NB4 (cell line): ENCODE results near the gene CRYZL1.

Experiments
- DNase-seq: peaks from one replicate; pipeline ENCODE4 v3.0.0; 2010; ENCODE audit warnings: low read depth
- H3K4me3 ChIP-seq: one replicate; pipeline ENCODE4 v1.5.1; 2011; ENCODE audit warnings: mild to moderate bottlenecking, low read depth, low read length, moderate library complexity
- MYC ChIP-seq: IDR thresholded peaks from 2 replicates; pipeline ENCODE4 v1.6.1; 2011; ENCODE audit warnings: low read depth, low read length
- POLR2A ChIP-seq: IDR thresholded peaks from 2 replicates; pipeline ENCODE4 v1.6.1; 2011; ENCODE audit warnings: mild to moderate bottlenecking; ENCODE audit not compliant: insufficient read length; ENCODE audit errors: extremely low read depth
- TF ChIP-seq, protein P1 (sequence below): IDR thresholded peaks from 2 replicates; pipeline ENCODE4 v1.6.1; 2011; ENCODE audit warnings: low read depth, low read length
- TF ChIP-seq, protein P2 (sequence below): IDR thresholded peaks from one replicate; pipeline ENCODE4 v1.5.1; 2012; ENCODE audit warnings: low read depth, low read length

CRYZL1 gene

DNA sequence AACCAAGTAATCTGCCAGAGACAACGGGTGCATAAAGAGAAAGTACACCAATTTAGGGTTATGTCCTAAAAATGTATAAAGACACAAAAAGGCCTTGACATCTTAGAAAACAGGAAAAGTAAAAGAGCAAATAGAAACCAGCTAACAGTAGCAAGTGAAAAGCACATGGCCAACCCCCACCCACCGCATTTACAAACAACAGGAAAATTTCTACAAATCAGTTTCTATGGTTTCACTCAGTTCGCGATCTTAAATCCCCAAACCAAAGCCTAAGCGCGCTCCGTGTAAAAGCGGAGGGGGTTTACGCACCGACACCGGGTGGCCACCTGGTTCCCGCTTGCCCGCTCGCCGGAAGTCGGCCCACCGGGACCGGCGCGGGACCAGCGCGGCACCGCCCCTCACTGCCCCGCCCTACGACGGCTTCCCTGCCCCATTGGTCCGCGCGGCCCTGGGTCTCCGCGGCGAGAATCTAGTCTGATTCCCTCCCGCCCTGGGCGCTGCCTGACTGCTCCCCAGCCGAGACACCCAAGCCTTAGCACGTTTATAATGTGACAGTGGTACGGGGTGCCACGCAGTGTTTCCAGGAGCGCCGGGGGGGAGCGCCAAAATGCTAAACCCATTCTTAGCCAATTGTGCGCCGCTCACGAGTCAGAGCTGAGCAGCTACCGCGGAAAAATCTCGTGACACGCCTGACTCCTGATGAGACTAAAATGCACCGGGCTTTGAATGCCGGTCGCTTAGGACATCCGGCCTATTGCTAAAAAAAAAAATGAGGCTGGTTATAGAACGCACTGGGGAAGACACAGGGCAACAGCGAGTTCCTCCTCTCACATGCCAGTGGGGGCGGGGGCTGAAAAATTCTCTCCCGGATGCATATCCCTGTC is 99.5 kb downstream of the CRYZL1 start, which contains the start of gene GART:
TSS of gene GART (minus strand) at position 362 of the 884 bp plus-strand sequence. CDS start 2,802 bp downstream, outside the sequence.
- TF ChIP-seq, protein P1, sequence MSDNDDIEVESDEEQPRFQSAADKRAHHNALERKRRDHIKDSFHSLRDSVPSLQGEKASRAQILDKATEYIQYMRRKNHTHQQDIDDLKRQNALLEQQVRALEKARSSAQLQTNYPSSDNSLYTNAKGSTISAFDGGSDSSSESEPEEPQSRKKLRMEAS: peak; percentile 92
- peak; percentile 89 for TF ChIP-seq POLR2A
- TF ChIP-seq MYC: peak; percentile 88
- TF ChIP-seq, protein P2, sequence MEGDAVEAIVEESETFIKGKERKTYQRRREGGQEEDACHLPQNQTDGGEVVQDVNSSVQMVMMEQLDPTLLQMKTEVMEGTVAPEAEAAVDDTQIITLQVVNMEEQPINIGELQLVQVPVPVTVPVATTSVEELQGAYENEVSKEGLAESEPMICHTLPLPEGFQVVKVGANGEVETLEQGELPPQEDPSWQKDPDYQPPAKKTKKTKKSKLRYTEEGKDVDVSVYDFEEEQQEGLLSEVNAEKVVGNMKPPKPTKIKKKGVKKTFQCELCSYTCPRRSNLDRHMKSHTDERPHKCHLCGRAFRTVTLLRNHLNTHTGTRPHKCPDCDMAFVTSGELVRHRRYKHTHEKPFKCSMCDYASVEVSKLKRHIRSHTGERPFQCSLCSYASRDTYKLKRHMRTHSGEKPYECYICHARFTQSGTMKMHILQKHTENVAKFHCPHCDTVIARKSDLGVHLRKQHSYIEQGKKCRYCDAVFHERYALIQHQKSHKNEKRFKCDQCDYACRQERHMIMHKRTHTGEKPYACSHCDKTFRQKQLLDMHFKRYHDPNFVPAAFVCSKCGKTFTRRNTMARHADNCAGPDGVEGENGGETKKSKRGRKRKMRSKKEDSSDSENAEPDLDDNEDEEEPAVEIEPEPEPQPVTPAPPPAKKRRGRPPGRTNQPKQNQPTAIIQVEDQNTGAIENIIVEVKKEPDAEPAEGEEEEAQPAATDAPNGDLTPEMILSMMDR: no peak
- DNase-seq: peak; percentile 90
- H3K4me3 ChIP-seq: peak within 1 kb of the TSS; percentile 90

DNA sequence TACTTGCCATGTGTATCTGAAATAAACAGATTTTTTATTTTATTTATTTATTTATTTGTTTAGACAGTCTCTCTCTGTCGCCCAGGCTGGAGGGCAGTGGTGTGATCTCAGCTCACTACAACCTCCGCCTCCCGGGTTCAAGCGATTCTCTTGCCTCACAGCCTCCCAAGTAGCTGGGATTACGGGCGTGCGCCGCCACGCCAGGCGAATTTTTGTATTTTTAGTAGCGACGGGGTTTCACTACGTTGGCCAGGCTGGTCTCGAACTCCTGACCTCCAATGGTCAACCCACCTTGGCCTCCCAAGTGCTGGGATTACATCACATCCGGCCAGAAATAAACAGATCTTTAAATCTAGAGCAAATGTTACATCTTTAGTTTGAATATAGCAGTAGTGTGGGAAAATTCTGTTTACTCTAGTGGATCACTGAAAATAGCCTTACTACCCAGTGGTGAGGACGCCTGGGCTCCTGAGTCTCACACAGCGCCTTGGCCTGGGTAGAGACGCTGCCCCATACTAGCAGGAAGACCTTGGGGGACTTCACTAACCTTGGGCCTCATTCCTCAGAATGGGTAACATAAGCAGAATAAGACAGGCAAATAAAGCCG is 100.3 kb downstream of the CRYZL1 start:
- peak; percentile 58 for DNase-seq
- H3K4me3 ChIP-seq: peak overlapping the region; percentile 90
- TF ChIP-seq MYC (no peak), POLR2A (no peak)
- TF ChIP-seq, protein P1: no peak

GRCh38 chr21:33540711-33541104 is 100.8 kb downstream of the CRYZL1 start:
- TF ChIP-seq, protein P1: no peak
- TF ChIP-seq, protein P2: no peak
- TF ChIP-seq POLR2A (no peak), MYC (no peak)
- peak overlapping the region; percentile 90 for H3K4me3 ChIP-seq
- DNase-seq: no peak

GRCh38 chr21:33539616-33540015 is 101.9 kb downstream of the CRYZL1 start:
- peak overlapping the region; percentile 90 for H3K4me3 ChIP-seq
- no peak for DNase-seq
- TF ChIP-seq MYC (no peak), POLR2A (no peak)
- TF ChIP-seq, protein P1: no peak
- TF ChIP-seq, protein P2: no peak
